HG03064 (cell line): ENCODE data around the gene SHISAL1.

Source experiments
- ATAC-seq: cut with Tn5 transposase; IDR thresholded peaks from one replicate; pipeline ENCODE4 v1.9.1; 2021; ENCODE audit warnings: low read depth; ENCODE audit not compliant: unreplicated experiment

The SHISAL1 gene

DNA sequence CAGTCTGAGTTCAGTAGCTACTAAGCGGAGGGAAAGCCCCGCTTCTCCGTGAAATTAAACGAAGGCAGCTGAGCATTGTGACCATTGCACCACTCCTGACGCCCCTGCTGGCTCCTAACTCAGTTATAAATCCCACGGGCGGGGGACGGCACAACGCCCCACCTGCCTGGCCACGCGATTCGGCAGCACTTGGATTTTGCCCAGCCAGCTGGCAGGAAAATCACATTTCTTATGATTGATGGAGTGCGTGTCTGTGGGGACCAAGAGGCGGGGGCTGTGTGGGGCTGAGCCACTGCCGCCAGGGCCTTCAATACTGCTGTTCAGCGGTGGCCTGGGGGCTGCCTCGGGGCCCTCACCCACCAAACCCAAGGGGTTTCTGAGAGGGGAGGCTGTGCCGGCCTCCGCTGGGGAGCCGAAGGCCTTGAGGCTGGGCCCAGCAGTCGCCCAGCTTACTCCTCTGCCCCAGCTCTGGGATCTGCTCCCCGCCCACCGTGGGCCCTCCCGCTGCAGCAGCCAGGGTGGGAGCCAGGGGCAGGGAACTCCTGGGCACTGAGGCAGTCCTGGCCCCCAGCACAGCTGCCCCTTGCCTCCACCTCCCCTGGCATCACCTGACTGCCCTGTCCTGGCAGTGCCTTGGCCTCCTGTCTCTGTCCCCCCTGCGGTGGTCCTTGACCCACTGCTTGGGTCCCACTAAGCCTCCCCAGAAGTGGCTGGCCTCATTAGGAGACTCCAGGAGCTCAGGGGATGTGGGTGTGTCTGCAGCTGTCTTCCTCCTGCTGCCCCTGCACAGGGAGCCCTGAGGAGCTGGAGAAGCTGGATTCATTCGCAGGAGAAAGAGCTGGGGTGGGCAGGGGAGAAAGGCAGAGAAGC is 30.7 kb downstream of the SHISAL1 start:
- no peak for ATAC-seq

DNA sequence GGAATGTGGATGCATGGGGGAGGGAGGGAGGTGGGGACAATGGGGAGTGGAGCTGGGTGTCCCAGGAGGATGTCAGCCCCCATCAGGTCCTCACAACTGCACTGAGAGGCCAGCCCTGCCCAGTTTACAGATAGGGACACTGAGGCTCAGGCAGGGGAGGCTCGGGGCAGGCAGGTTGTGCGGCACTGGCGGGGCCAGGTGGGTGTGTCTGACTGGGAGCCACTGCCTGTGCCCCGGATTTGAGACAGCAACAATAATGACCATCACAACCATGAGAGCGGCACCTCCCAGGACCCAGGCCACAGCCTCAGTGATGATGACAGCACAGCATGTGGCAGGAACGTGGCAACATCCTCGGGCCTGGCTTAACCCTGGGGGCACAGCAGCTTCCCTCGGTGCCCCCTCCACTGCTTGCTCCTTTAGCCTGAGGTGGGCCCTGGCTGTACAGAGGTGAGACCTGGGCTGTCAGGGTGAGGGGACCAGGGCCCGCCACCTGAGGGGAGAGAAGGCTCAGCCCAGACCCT is 32.0 kb downstream of the SHISAL1 start:
- ATAC-seq: no peak

DNA sequence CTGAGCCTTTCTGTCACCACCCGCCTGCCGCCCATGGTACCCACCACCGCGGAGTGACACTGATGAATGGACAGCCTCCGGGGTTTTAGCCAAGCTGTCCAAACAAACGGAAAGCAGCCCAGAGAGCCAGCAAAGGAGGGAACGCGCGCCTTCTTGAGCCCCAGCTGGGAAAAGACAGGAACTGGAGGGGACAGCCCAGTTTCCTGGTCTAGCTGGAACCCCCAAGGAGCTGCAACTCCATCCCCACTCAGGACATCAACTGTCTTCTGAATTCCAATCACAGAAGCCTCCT is 33.7 kb downstream of the SHISAL1 start:
- no peak for ATAC-seq

DNA sequence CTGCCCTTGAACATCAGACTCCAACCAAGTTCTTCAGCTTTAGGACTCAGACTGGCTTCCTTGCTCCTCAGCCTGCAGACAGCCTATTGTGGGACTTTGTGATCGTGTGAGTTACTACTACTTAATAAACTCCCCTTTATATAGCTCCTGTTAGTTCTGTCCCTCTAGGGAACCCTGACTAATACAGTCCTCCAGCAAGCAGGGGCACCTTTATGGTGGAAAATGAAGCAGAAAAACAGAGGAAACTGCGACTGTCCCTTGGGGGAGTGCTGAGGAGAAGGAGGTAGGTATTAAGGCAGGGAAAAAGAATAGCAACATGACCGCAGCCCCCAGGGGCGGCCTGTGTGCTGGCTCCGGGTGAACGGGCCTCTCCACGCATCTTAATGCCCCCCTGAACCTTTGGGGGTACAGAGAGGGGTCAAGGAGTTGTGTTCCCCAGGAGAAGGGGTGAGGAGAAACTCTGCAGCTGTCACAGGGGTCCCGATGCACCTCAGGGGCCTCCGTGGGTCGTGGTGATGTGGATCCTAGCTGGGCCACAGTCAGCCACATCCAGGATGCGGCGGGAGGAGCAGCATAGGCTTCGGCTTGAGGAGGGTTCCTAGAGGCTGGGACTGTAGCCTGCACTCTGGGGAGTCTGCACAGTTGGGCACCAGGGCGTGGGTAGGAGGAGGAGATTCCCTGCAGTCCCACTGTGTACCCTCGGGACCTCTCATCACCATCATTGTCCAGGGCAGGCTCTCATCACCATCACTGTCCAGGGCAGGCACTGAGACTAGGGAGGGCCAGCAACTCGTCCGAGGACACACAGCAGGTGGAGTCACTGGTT is 34.3 kb downstream of the SHISAL1 start:
- ATAC-seq: no peak

DNA sequence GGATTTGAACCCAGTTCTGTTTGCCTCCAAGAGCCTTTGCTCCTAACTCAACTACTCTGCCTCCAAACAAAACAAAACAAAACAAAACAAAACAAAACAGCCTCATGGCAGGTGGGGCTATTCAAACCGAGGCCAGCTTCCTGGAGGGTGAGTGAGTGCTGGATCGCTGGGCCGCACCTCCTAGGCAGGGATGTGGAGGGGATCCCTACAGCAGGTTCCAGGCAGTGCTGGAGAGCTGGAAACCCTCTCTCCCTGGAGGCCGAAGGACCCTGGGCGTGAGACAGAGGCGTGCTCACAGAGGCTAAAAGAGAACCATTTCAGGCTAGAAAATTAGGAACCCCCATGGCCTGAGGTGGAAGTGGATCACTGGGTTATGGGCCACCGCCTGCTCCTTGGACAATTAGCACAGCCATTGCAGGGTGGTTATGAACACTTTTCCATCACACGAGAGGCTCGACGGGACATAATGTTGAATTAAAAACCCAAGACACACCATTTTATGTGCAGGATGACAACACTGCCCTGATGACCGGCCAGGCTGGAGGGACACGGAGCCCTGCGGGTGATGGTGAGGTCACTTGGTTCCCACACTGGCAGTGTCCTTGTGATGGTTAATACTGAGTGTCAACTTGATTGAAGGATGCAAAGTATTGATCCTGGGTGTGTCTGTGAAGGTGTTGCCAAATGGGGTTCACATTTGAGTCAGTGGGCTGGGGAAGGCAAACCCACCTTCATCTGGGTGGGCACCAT is 35.2 kb downstream of the SHISAL1 start:
- ATAC-seq: no peak

DNA sequence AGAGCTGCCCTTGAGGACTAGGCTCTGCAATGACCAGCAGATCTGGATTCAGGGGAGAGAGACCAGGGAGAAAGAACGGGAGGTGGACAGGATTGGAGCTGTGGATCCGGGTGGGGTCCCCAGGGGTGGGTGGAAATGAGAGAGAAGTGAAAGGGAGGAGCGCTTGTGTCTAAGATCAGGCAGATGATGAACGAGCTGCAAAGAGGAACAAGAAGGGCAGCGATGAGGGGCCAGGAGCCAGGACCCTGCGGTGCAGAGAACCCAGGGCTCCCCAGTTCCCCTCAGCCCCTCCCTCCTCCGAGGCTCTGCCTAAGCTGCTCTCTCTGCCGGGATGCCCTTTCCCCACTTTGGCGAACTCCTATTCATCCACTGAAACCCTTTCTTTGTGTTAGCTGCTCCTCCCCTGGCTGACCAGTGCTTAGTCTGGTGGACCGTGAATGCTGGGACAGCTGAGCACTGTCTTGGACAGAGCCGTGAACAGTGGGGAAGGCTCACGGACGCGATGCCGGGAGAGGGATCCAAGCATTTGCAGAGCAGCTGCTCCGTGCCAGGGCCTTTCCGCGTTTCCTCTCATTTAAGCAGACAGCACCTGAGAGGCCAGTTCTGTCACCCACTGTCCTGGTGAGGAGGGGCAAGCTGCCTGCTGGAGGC is 35.9 kb downstream of the SHISAL1 start:
- ATAC-seq: no peak

DNA sequence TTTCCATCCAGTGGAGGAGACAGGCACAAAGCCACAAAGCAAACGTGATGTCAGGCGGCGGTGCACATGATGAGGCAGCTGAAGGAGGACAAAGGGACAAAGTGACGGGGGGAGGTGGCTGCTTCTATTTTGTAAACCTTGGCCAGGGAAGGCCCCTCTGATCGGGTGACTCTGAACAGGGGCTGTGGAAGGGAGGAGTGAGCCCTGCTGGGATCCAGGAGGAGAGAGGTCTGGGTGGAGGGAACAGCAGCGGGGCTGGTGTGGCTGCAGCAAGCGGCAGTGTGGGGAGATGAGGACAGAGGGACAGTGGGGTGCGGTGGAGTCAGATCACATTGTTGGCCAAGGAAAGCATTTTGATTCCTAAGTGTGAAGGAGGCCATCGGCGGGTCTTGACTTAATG is 36.7 kb downstream of the SHISAL1 start:
- ATAC-seq: no peak

DNA sequence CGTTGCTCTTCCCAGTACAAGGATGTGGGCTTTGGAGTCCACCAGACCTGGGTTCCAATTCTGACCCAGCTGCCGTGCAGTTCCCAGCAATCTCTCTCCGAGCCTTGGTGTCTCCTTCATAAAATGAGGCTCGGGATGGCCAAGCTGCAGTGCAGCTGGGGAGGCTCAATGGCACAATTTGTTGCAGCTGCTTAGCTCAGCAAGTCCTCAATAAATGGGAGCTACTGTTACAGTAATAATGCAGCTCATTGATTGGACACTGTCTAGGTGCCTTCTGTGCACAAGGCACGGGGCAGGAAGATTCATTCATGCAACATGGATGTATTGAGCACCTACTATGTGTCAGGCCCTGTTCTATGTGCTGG is 37.1 kb downstream of the SHISAL1 start:
- ATAC-seq: no peak

DNA sequence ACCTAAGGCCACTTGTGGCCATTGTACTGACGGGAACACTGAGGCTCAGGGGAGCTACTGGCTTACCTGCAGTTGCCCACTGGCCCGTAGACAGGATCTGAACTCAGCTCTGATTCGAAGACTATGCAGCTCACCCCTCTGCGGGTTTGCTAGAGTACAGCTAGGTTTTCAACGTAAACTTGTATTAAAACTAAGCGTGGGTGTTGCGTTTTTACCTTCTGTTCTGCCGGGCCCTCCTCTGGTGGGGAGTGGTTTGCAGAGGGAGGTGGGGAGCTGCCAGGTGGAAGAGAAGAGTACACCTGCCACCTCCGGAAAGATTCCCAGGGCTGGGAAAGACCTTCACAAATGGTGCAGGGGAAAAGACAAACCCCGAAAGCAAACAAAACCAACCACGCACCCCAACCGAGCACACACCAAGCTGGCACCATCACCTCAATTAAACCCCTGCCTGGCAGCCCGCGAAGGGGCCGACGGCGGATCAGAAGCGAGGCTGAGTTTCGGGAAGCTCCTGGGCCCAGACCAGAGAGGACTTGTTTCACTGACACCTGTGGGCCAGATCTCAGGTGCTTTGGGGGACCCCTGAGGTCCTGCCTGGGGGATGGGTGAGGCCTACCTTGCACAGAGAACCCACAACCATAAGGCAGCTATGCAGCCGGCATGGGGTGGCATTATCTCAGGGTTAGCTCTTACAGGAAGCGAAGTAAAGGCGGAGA is 37.7 kb downstream of the SHISAL1 start:
- ATAC-seq: no peak

DNA sequence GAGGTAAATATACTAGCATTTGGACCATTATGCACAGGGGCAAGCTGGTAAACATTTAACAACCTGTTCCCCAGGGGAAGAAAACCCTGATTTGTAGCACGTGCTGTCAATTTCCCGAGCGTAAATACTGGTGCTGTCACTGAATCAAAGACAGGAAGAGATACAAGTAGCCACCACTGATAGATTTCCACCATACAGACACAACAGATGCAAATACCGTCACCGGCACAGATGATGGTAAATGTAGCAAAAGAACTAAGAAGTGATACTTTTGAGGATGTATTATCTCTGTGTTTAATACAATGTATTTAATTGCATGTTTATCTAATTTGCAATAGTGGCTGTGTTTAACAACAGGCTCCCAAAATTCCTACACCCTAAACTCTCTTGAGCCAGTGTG is 39.6 kb downstream of the SHISAL1 start:
- ATAC-seq: no peak

DNA sequence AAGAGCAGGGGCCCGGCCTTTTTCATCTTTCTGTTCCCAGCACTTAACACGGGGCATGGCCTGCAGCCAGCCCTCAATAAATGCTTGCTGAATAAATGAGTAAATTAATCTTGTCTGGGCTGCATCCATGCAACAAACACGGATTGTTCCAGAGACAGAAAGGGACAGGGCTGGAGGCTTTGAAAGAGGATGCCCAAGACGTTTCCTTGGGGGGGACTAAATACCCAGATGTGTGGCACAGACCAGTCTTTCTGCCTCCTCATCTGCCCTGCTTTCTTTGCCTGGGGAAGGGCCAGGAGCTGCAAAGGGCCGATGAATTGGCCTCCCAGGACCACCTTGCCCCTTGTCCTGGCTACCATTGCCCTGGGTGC is 40.4 kb downstream of the SHISAL1 start:
- ATAC-seq: no peak

DNA sequence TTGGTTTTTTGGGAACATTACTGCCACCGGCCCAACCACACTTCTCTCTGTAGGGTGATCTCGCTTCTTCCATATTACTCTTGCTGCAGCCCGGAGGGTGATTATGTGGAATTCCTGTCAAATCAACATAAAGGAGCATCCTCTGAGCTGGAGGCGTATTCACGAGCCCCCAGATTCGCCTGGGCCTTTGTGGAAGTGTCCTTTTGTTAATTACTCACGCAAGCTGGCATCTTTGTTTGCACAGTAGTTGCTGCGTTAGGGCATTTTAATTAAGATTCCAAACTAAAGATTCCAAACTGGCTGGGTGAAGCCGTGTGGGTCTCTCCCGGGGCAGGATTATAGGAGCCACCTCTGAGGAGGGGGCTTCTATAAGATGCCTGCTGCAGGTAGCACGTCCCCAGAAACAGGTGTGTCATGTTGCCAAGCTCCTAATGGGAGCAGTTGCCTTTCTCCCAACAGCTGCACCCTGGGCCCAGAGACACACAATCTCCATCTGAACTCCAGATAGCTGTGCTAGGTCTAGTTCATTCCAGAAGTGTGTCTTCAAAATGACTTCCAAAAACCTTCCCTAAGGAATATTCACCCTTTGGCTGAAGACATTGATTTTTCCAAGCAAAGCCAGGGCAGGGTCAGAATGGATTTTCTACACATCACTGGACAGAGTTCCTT is 40.9 kb downstream of the SHISAL1 start:
- no peak for ATAC-seq

DNA sequence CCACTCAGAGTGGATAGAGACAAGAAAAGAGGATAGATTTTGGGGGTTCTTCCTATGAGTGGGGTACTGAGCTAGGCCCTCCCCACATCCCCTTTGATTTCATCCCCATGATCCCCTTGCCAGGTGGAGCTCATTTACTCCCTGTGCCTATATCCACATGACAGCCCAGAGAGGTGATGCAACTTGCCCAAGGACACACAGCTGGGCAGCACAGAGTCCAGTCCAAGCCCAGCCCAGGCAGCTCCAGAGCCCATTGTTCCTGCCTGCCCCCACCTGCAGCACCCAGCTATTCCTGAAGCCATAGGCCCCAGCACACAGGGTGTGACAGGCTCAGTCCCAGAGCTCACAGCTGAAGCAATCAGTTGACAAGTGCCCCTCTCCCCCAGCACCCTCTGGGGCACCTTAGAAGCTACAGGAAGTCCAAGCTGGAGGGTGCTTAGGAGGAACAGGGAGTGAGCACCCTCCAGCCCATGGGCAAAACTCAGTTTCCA is 41.7 kb downstream of the SHISAL1 start:
- ATAC-seq: no peak

DNA sequence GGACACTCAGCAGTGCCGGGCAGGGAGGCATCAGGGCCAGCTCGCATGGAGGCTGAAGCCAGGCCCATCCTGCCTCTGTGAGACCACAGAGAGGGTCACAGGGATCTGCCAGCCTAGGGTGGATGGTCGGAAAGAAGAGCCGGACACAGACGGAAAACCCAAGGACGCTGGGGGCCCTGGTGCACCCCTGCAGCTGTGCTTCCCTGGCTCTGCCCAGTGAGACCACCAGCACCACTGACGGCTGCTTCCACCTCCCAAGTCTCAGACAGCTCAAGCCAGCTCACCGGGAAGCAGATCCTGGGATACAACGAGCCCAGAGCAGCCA is 42.2 kb downstream of the SHISAL1 start:
- ATAC-seq: no peak

DNA sequence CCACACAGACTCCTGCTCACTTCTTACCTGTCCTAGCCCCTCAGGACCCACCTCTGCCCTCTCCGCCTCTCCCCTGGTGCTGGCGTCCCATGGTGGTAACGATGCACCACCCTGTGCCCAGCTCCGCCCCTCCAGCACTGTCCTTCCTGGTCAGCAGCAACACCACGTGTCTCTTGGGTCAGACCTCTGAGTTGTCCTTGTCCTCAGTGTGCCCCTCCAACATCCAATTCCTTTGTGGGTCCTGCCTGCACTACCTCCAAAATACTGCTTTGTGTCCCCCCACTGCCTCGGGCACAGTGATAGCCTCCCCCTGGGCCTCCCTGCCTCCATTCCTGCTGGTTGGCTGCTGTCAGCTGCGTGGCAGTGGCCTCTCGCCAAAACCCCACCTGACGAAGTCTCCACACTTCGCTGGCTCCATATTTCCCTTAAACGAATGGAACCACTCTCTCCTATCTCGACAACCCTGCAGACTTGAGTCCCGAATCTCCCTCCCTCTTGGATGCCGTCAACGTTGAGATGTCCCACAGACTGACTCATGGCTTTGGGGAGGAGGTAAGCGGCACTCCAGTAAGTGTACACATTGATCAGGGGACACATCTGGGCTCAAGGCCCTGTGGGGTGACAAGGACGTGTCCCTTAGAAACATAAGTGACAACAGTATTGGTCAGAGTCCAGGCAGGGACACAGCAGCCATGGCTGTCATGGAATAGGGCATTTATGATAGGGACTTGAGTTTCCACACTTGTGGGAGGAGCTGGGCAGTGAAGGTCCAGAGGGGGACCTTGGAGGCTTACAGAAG is 42.8 kb downstream of the SHISAL1 start:
- no peak for ATAC-seq

DNA sequence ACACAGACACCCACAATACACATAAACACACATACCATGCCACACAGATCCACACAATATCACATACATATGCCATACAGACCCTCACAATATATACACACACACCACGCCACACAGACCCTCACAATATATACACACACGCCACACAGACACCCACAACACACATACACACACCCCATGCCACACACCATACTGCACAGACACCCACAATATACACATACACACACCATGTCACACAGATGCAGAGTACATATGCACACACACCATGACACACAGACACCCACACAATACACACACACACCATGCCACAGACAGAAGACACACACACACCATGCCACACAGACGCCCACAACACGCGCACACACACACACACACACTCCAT is 43.6 kb downstream of the SHISAL1 start:
- ATAC-seq: no peak

DNA sequence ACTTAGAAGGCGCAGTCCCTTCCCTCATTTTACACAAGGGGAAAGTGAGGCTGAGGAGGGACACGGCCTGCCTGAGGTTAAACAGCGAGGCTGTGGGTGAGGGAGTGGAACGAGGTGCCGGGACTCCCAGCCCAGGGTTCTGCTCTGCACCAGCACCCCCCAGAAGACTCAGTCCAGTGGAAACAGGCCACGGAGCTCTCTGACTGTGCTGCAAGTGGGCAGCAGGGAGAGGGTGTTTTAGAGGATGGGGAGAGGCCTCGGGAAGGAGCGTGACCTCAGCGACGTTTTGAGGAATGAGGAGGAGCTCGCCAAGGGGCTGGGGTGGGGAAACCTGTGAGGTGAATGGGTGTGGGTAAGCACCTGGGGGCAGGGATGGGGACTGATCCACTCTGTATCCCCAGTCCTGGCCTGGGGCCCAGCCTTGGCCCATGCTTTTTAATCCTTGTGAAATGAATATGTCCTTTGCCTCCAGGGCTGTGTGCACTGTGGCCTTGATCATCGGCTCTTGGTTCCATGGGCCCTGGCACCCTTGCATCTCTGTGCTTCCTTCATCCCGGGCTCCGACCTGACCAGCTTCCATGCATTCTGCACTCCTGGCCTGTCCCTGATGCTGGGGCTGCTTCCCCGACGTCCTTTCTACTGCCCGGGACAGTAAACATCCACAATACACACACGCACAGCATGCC is 44.2 kb downstream of the SHISAL1 start:
- ATAC-seq: no peak

DNA sequence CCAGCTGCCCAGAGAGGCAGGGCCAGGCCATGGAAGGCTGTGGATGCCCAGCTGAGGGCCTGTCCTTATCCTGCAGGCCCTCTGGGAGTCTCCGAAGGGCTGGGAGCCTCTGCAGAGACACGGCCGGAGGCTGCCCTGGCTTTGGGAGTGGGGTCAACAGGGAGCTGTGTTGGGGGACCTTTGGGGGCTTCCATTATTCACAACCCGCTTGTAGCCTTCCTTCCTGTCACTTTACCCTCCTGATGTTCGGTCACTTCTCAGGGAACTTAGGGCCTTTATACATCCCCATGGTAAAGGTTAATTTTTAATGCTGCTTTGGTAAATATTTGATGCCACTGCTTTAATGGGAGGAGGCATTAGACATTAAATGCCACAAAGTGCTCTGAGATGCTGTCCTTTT is 44.9 kb downstream of the SHISAL1 start:
- no peak for ATAC-seq
